Epithelial cell of esophagus (primary cell): ENCODE data around the gene OBP2A.

Source experiments
- DNase-seq: peaks from one replicate; pipeline ENCODE4 v3.0.0; 2010; ENCODE audit warnings: low read depth
- H3K4me3 ChIP-seq: 2 replicates; pipeline ENCODE4 v1.5.1; 2011; ENCODE audit warnings: mild to moderate bottlenecking, low read length, control low read depth
- TF ChIP-seq, protein P1 (sequence below): IDR thresholded peaks from 2 replicates; pipeline ENCODE4 v1.5.1; 2011; ENCODE audit warnings: low read depth, mild to moderate bottlenecking, low read length, control low read depth, inconsistent platforms; ENCODE audit not compliant: insufficient read depth; ENCODE audit errors: missing control alignments

Gene OBP2A

DNA sequence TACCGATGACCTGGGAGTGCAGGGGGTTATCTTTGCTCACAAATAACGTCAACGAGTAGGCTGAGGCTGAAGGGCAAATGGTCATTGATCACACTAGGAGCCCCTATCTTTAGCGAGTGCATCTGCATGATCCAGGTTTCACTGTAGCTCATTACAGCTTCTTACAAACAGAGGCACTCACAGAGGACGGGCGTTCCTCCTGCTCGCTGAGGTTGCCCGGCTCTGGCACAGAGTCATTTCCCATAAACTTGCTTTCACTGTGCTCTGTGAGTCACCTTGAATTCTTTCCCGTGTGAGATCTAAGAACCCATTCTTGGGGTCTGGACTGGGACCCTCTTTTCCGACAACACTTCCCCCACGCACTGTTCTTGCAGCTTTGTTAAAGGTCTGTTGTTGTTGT, 13.7 kb downstream of the OBP2A start:
- DNase-seq: no peak
- TF ChIP-seq, protein P1, sequence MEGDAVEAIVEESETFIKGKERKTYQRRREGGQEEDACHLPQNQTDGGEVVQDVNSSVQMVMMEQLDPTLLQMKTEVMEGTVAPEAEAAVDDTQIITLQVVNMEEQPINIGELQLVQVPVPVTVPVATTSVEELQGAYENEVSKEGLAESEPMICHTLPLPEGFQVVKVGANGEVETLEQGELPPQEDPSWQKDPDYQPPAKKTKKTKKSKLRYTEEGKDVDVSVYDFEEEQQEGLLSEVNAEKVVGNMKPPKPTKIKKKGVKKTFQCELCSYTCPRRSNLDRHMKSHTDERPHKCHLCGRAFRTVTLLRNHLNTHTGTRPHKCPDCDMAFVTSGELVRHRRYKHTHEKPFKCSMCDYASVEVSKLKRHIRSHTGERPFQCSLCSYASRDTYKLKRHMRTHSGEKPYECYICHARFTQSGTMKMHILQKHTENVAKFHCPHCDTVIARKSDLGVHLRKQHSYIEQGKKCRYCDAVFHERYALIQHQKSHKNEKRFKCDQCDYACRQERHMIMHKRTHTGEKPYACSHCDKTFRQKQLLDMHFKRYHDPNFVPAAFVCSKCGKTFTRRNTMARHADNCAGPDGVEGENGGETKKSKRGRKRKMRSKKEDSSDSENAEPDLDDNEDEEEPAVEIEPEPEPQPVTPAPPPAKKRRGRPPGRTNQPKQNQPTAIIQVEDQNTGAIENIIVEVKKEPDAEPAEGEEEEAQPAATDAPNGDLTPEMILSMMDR: no peak
- no peak overlapping the region for H3K4me3 ChIP-seq

DNA sequence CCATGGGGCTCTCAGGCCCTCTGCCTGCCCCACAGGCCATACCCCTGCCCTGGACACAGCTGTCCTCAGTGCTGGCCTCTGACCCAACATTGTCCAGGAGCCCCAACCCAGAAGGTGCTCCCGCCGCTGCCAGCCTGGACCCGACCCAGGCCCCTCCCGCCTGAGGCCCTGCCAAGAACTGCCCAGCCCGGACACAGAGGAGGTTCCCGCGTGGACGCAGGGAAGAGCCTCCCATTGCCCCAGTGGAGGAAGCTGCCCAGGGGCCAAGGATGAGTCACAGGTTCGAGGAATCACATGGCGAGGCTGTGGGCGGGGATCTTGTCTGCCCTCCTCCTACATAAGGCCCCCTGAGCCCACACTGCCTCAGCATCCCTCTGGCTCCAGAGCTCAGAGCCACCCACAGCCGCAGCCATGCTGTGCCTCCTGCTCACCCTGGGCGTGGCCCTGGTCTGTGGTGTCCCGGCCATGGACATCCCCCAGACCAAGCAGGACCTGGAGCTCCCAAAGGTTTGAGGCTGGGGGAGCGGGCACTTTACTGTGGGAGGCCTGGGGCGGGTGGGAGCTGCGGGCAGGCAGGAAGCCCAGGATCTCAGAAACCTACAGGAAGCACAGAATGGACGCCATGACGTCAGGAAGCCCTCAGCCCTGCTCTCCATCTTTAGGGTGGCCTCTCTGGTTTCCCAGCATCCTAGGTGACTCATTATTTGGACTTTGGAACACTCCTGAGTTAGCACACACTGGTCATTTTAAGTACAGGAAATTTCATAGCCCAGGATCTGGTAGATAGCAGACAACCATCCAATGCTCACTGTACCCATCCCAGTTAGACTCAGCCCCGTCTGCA, 15.7 kb downstream of the OBP2A start, which contains the start of gene PAEP:
Gene PAEP, plus strand, starts transcription at position 366 of the 844 bp plus-strand sequence.
- H3K4me3 ChIP-seq: no peak within 1 kb of the TSS
- TF ChIP-seq, protein P1: no peak
- DNase-seq: no peak

DNA sequence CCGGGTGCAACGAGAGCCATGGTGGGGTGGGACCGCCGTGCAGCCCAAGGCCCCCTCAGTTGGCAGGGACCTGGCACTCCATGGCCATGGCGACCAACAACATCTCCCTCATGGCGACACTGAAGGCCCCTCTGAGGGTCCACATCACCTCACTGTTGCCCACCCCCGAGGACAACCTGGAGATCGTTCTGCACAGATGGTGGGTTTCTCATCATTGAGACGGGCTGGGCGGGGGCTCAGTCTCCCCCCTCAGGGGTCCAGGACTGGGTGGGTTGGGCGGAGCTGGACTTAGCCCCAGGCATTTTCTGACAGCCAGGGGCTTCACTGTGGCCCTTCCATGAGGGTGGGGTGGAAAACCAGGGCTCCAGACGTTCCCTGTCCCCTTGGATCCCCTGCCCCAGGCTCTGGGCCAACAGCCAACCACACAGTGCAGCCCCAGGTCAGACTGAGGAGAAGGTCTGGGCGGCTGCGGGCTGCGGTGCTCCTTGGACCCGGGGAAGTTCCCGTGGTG, 16.4 kb downstream of the OBP2A start:
- no peak for DNase-seq
- no peak overlapping the region for H3K4me3 ChIP-seq

DNA sequence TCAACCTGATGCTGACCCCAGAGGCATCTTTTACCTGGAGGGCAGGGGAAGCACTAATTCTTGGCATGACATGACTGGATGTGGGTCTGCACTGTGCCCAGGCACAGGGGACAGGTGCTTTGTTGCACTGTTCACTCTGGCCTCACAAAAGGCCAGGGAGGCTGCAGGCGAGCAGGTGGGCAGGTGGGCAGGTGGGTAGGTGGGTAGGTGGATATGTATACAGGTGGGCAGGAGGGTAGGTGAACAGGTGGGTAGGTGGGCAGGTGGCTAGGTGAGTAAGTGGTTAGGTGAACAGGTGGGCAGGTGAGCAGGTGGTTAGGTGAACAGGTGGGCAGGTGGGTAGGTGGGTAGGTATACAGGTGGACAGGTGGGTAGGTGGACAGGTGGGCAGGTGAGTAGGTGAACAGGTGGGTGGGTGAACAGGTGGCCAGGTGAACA, 17.1 kb downstream of the OBP2A start:
- H3K4me3 ChIP-seq: no peak overlapping the region
- TF ChIP-seq, protein P1: no peak
- DNase-seq: no peak

More for the DNA sequence above, 16.4 kb downstream of the OBP2A start:
- TF ChIP-seq, protein P1: no peak

DNA sequence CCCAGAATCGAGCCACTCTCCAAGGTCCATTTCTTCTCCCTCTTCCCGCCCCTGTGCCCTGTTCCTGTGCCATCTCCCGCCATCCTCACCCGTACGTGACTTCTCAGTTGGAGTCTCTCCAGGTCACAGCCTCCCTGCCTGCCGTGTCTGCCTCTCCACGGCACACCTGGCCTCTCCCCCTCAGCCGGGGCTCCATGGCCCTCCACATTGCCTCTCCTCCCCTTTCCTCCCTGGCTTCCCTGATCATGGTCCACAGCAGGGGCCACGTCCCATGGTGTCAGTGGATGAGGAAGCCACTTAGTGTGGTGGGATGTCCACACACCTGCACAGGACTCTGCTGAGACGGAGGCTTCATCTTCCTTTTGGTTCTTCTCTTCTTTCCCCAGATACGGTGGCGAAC, 17.9 kb downstream of the OBP2A start:
- no peak for DNase-seq
- TF ChIP-seq, protein P1: no peak
- no peak overlapping the region for H3K4me3 ChIP-seq

DNA sequence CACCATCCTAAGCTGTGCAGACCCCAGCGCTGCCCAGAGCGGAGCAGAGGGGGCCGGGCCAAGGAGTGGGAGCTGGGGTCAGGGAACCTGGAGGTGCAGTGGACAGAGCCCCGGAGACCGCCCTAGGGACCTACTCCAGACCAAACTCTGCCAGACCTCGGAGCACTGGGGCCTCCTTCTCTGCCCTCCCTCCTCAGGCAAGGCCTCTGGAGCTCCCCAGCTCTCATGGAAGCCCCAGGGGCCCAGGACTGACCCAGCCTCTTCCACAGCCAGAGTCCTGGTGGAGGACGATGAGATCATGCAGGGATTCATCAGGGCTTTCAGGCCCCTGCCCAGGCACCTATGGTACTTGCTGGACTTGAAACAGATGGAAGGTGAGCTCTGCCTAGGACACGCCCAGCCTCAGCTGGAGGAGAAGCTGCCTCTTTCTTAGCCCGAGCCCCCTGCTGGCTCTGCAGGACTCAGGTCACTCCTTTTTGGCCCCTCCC, 19.3 kb downstream of the OBP2A start:
- TF ChIP-seq, protein P1: no peak
- H3K4me3 ChIP-seq: no peak overlapping the region
- DNase-seq: no peak
